CD4-positive, alpha-beta T cell treated with Interleukin-2 at 100 ng/mL for 4 hours (primary cell): ENCODE results near the gene PARP9.

Experiments
- DNase-seq: peaks from one replicate; pipeline ENCODE4 v3.0.0-alpha.2; 2020; ENCODE audit warnings: low spot score

Gene PARP9

GRCh38 chr3:122484985-122485384, 79.1 kb downstream of the PARP9 start:
- DNase-seq: no peak

- no peak for DNase-seq
Observed at GRCh38 chr3:122481390-122481789, 82.7 kb downstream of the PARP9 start.
